OCI-LY3 (cell line): ENCODE measurements around the gene MPL.

Source experiments
- H2AFZ ChIP-seq: fragments of 200-600, 300-600 bp; shearing (Covaris generic); 2 replicates; pipeline ENCODE4 v1.6.0; 2014; ENCODE audit warnings: antibody characterized with exemption, low read depth, low read length
- H3K27ac ChIP-seq: fragments of 200-600, 300-600 bp; sonication (generic); 2 replicates; pipeline ENCODE4 v1.5.1; 2014; ENCODE audit warnings: mild to moderate bottlenecking, low read length, moderate library complexity, mixed read lengths
- H3K27me3 ChIP-seq: fragments of 200-600, 300-600 bp; sonication (generic); 2 replicates; pipeline ENCODE4 v1.6.1; 2014; ENCODE audit warnings: low read depth, low read length, mixed read lengths
- H3K36me3 ChIP-seq: fragments of 200-600, 300-600 bp; sonication (generic); replicated peaks from 2 replicates; pipeline ENCODE3; 2014; ENCODE audit warnings: low read depth, low read length, mixed read lengths
- H3K4me1 ChIP-seq: fragments of 300-600, 200-600 bp; sonication (generic); 2 replicates; pipeline ENCODE4 v1.6.1; 2014; ENCODE audit warnings: low read length, mixed read lengths
- H3K4me2 ChIP-seq: fragments of 200-600, 300-600 bp; sonication (generic); 2 replicates; pipeline ENCODE4 v1.6.1; 2014; ENCODE audit warnings: low read length, mixed read lengths
- H3K4me3 ChIP-seq: fragments of 300-600, 200-600 bp; sonication (generic); 2 replicates; pipeline ENCODE4 v1.5.1; 2014; ENCODE audit warnings: antibody characterized with exemption, mild to moderate bottlenecking, low read length, moderate library complexity
- H3K79me2 ChIP-seq: fragments of 300-600, 200-600 bp; shearing (Covaris generic); 2 replicates; pipeline ENCODE4 v1.6.1; 2014; ENCODE audit warnings: mild to moderate bottlenecking, low read length, mixed read lengths
- H3K9ac ChIP-seq: fragments of 300-600, 200-600 bp; shearing (Covaris generic); 2 replicates; pipeline ENCODE4 v1.6.0; 2014; ENCODE audit warnings: mild to moderate bottlenecking, low read length, moderate library complexity
- H3K9me3 ChIP-seq: fragments of 200-600, 300-600 bp; shearing (Covaris generic); 2 replicates; pipeline ENCODE4 v1.6.1; 2014; ENCODE audit warnings: low read length, mixed read lengths; ENCODE audit not compliant: insufficient read depth
- H4K20me1 ChIP-seq: fragments of 200-600, 300-600 bp; sonication (generic); 2 replicates; pipeline ENCODE4 v1.6.1; 2016; ENCODE audit warnings: low read length, mixed read lengths; ENCODE audit not compliant: insufficient read depth
- EZH2phosphoT487 ChIP-seq: fragments of 200-600 bp; shearing (Covaris generic); IDR thresholded peaks from 2 replicates; pipeline ENCODE4 v1.6.1; 2018; ENCODE audit warnings: antibody characterized with exemption, mixed run types, low read depth
- TF ChIP-seq, protein P1 (sequence below): fragments of 200-600, 300-600 bp; sonication (generic); IDR thresholded peaks from 2 replicates; pipeline ENCODE4 v1.5.1; 2014; ENCODE audit warnings: antibody characterized with exemption, low read length, low read depth

The MPL gene

DNA sequence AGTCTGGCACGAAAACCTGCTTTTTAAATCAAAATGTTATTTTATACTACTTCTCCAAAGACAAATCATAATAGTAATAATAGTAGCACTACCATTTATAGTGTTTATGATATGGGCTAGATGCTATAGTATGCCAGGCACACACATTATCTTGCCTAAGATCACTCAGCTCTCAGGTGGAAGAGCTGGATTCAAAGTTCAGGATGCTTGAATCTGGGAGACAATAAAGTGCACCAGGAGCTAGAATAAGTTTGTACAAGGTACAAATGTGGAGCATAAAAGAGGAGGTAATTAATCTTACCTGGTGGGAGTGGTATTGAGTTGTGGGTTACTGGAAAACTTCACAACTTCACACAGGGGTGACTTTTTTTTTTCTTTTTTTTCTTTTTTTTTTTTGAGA is 40.2 kb downstream of the MPL start:
- Histone ChIP-seq H3K27me3 (no peaks in the 10 kb centered on the region), H4K20me1 (no peaks in the 10 kb centered on the region), H3K27ac (no peak overlapping the region), H3K4me2 (no peak overlapping the region), H3K9ac (no peak overlapping the region), H3K9me3 (no peaks in the 10 kb centered on the region), H3K36me3 (no peaks in the 10 kb centered on the region), H3K4me1 (no peaks in the 10 kb centered on the region), H3K4me3 (no peak overlapping the region), H2AFZ (no peak overlapping the region), H3K79me2 (no peaks in the 10 kb centered on the region)
- no peak for TF ChIP-seq EZH2phosphoT487
- TF ChIP-seq, protein P1, sequence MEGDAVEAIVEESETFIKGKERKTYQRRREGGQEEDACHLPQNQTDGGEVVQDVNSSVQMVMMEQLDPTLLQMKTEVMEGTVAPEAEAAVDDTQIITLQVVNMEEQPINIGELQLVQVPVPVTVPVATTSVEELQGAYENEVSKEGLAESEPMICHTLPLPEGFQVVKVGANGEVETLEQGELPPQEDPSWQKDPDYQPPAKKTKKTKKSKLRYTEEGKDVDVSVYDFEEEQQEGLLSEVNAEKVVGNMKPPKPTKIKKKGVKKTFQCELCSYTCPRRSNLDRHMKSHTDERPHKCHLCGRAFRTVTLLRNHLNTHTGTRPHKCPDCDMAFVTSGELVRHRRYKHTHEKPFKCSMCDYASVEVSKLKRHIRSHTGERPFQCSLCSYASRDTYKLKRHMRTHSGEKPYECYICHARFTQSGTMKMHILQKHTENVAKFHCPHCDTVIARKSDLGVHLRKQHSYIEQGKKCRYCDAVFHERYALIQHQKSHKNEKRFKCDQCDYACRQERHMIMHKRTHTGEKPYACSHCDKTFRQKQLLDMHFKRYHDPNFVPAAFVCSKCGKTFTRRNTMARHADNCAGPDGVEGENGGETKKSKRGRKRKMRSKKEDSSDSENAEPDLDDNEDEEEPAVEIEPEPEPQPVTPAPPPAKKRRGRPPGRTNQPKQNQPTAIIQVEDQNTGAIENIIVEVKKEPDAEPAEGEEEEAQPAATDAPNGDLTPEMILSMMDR, result no peak

DNA sequence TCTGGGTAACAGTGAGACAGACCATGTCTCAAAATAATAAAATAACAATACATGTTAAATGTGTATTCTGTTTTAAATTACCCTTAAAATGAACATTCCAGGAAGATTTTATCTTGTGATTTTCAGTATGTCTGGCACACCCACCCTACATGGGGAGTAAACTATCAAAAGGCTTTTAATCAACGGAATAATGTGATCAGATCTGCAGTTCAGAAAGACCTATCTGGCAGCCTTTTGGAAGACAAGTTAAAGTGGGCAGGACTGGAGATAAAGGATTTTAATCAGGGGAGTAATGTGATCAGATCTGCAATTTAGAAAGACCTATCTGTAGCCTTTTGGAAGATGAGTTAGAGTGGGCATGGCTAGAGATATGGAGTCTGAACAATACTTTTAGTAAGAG is 41.9 kb downstream of the MPL start:
- no peak overlapping the region for H2AFZ ChIP-seq
- H3K27ac ChIP-seq, result no peak overlapping the region
- no peaks in the 10 kb centered on the region for H3K79me2 ChIP-seq
- no peaks in the 10 kb centered on the region for H4K20me1 ChIP-seq
- H3K4me2 ChIP-seq, result no peak overlapping the region
- no peak for TF ChIP-seq EZH2phosphoT487
- TF ChIP-seq, protein P1, result no peak
- no peaks in the 10 kb centered on the region for H3K4me1 ChIP-seq
- no peaks in the 10 kb centered on the region for H3K27me3 ChIP-seq
- H3K9ac ChIP-seq, result no peak overlapping the region
- H3K36me3 ChIP-seq, result peaks cover under 1% of the 10 kb centered on the region
- no peak overlapping the region for H3K4me3 ChIP-seq
- H3K9me3 ChIP-seq, result no peaks in the 10 kb centered on the region

DNA sequence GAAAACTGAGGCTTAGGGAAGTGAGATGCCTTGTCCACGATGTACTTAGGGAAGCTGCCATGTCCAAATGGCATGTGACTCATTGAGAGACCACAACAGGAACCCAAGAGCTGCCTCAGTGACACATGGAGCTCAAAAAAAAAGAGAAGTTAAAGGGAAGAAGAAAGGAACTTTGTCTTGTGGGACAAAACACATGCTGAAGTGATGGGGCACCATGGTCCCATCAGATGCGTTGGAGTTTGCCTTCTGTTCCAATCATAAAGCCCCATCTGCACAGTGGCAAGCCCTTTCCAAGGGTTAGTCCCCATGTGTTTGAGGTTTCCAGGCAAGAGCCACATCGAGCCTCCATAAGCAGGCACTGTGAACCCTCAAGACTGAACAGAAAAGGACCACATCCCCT is 44.0 kb downstream of the MPL start:
- Histone ChIP-seq H3K4me1 (no peaks in the 10 kb centered on the region), H3K27ac (no peak overlapping the region), H3K9me3 (no peaks in the 10 kb centered on the region), H2AFZ (no peak overlapping the region), H3K36me3 (peaks cover 18% of the 10 kb centered on the region), H3K4me3 (no peak overlapping the region), H3K27me3 (no peaks in the 10 kb centered on the region), H4K20me1 (no peaks in the 10 kb centered on the region), H3K4me2 (no peak overlapping the region), H3K9ac (no peak overlapping the region), H3K79me2 (no peaks in the 10 kb centered on the region)
- TF ChIP-seq EZH2phosphoT487, result no peak
- TF ChIP-seq, protein P1, result no peak

DNA sequence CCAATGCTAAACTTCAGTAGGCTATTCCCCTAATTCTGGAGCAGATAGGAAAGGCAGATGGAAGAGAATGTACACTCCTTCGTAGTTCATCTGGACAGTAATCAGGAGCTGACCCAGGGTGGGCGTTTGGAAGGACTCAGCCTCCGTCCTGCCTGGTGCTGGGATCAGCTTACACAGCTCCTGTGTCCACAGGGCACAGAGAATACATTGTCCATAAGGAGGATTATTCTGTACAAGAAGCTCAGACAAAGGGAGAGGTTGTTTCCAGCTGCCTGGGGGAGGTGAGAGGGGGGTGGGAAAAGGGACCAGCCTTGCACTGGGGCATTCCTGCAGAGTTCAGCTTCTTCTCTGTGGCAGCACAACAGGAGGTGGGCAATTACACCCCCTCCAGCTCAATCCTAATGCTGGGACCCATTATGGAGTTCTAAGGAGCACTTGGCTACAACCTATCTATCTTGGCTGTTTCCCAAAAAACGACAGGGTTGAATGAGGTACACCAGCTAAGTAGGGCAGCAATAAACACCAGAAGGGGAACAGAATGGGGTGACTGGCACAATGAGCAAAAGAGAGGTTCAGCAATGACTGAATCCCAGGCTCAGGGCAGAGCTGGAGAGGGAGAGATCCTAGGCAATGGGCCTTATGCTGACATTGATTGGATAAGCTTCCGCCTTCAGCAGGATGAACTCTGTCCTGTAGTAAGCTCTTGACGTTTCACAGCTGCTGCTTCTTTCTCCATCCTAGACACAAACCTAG is 44.6 kb downstream of the MPL start:
- H3K79me2 ChIP-seq, result no peaks in the 10 kb centered on the region
- H3K27me3 ChIP-seq, result no peaks in the 10 kb centered on the region
- H4K20me1 ChIP-seq, result no peaks in the 10 kb centered on the region
- no peak overlapping the region for H3K4me2 ChIP-seq
- no peaks in the 10 kb centered on the region for H3K4me1 ChIP-seq
- H3K36me3 ChIP-seq, result peaks cover 20% of the 10 kb centered on the region
- no peak overlapping the region for H3K4me3 ChIP-seq
- H3K9me3 ChIP-seq, result no peaks in the 10 kb centered on the region
- H3K27ac ChIP-seq, result no peak overlapping the region
- no peak overlapping the region for H2AFZ ChIP-seq
- TF ChIP-seq, protein P1, result no peak
- no peak for TF ChIP-seq EZH2phosphoT487
- no peak overlapping the region for H3K9ac ChIP-seq
